Muscle layer of duodenum (tissue), 2 donors: ENCODE measurements around the gene PEX7.

Experiments used
- H3K27ac ChIP-seq: one replicate; pipeline ENCODE4 v1.7.0; 2013; ENCODE audit warnings: mild to moderate bottlenecking, low read length
- H3K27me3 ChIP-seq: one replicate; pipeline ENCODE4 v1.7.0; 2013; ENCODE audit warnings: low read depth, mild to moderate bottlenecking, control low read depth, low read length
- H3K36me3 ChIP-seq, 2 donors: one replicate each; pipeline ENCODE4 v1.7.0; 2013; ENCODE audit warnings: low read length in 2 of 2, control low read depth in 1 of 2, mild to moderate bottlenecking in 1 of 2; ENCODE audit not compliant: insufficient read depth in 2 of 2, control insufficient read depth in 1 of 2
- H3K4me1 ChIP-seq, 2 donors: one replicate each; pipeline ENCODE4 v1.7.0; 2013; ENCODE audit warnings: low read length in 2 of 2, mild to moderate bottlenecking in 2 of 2, control low read depth in 1 of 2, moderate library complexity in 1 of 2; ENCODE audit not compliant: insufficient read depth in 2 of 2, control insufficient read depth in 1 of 2
- H3K4me3 ChIP-seq, 2 donors: one replicate each; pipeline ENCODE4 v1.7.0; 2013; ENCODE audit warnings: low read length in 2 of 2, low read depth in 1 of 2, mild to moderate bottlenecking in 1 of 2
- H3K9me3 ChIP-seq, 2 donors: one replicate each; pipeline ENCODE4 v1.7.0; 2013; ENCODE audit warnings: low read length in 2 of 2, control low read depth in 1 of 2, mild to moderate bottlenecking in 1 of 2; ENCODE audit not compliant: control insufficient read depth in 1 of 2
- donor health status: healthy.

Gene PEX7

GRCh38 chr6:136822376-136823127 is at the start of gene PEX7:
Gene PEX7 (plus strand): TSS chr6:136822592. CDS start chr6:136822666, 74 bp downstream.
- Histone ChIP-seq H3K27me3 (no peaks in the 10 kb centered on the region), H3K36me3 (peaks cover 8 to 14% of the 10 kb centered on the region in 2 donors), H3K4me3 (peak within 1 kb of the TSS; percentile 79 to 96), H3K9me3 (no peaks in the 10 kb centered on the region), H3K4me1 (peaks cover 0 to 5% of the 10 kb centered on the region in 2 donors), H3K27ac (peak within 1 kb of the TSS; percentile 85)

- peaks cover 4 to 8% of the 10 kb centered on the region in 2 donors for H3K4me1 ChIP-seq
- H3K36me3 ChIP-seq, result no peaks in the 10 kb centered on the region
- H3K27me3 ChIP-seq, result no peaks in the 10 kb centered on the region
- H3K9me3 ChIP-seq, result no peaks in the 10 kb centered on the region
- no peak overlapping the region for H3K27ac ChIP-seq
- no peak overlapping the region for H3K4me3 ChIP-seq
These were observed 49.5 kb upstream of the PEX7 start for GRCh38 chr6:136772685-136773472.

- Histone ChIP-seq H3K27me3 (no peaks in the 10 kb centered on the region), H3K27ac (no peak overlapping the region), H3K9me3 (no peaks in the 10 kb centered on the region), H3K36me3 (no peaks in the 10 kb centered on the region), H3K4me3 (no peak overlapping the region), H3K4me1 (peaks cover 4 to 8% of the 10 kb centered on the region in 2 donors)
These were observed 49.0 kb upstream of the PEX7 start for GRCh38 chr6:136773473-136773796.

GRCh38 chr6:136774228-136775041 is 48.0 kb upstream of the PEX7 start:
- Histone ChIP-seq H3K4me3 (no peak overlapping the region), H3K27me3 (no peaks in the 10 kb centered on the region), H3K9me3 (no peaks in the 10 kb centered on the region), H3K36me3 (no peaks in the 10 kb centered on the region), H3K27ac (no peak overlapping the region), H3K4me1 (peaks cover 4 to 8% of the 10 kb centered on the region in 2 donors)

- Histone ChIP-seq H3K27ac (no peak overlapping the region), H3K4me1 (peaks cover 8 to 9% of the 10 kb centered on the region in 2 donors), H3K27me3 (no peaks in the 10 kb centered on the region), H3K9me3 (no peaks in the 10 kb centered on the region), H3K4me3 (no peak overlapping the region), H3K36me3 (no peaks in the 10 kb centered on the region)
These were observed 47.3 kb upstream of the PEX7 start for GRCh38 chr6:136775081-136775480.

- Histone ChIP-seq H3K27ac (no peak overlapping the region), H3K4me1 (peaks cover 8 to 9% of the 10 kb centered on the region in 2 donors)
These were observed 46.8 kb upstream of the PEX7 start for GRCh38 chr6:136775548-136775947.

GRCh38 chr6:136777651-136778050 is 44.7 kb upstream of the PEX7 start:
- Histone ChIP-seq H3K4me3 (no peak overlapping the region), H3K36me3 (no peaks in the 10 kb centered on the region), H3K9me3 (no peaks in the 10 kb centered on the region), H3K4me1 (peaks cover 8 to 9% of the 10 kb centered on the region in 2 donors), H3K27ac (no peak overlapping the region), H3K27me3 (no peaks in the 10 kb centered on the region)

More at GRCh38 chr6:136775548-136775947, 46.8 kb upstream of the PEX7 start:
- no peaks in the 10 kb centered on the region for H3K27me3 ChIP-seq
- no peak overlapping the region for H3K4me3 ChIP-seq
- H3K9me3 ChIP-seq, result no peaks in the 10 kb centered on the region
- H3K36me3 ChIP-seq, result no peaks in the 10 kb centered on the region

GRCh38 chr6:136779682-136780081 is 42.7 kb upstream of the PEX7 start:
- H3K27me3 ChIP-seq, result no peaks in the 10 kb centered on the region
- H3K27ac ChIP-seq, result no peak overlapping the region
- no peak overlapping the region for H3K4me3 ChIP-seq
- H3K4me1 ChIP-seq, result peaks cover 4 to 12% of the 10 kb centered on the region in 2 donors
- no peaks in the 10 kb centered on the region for H3K9me3 ChIP-seq
- no peaks in the 10 kb centered on the region for H3K36me3 ChIP-seq

GRCh38 chr6:136780972-136781371 is 41.4 kb upstream of the PEX7 start:
- H3K4me1 ChIP-seq, result peaks cover 3 to 10% of the 10 kb centered on the region in 2 donors
- H3K27ac ChIP-seq, result no peak overlapping the region
- no peaks in the 10 kb centered on the region for H3K9me3 ChIP-seq
- H3K4me3 ChIP-seq, result no peak overlapping the region
- H3K36me3 ChIP-seq, result no peaks in the 10 kb centered on the region
- H3K27me3 ChIP-seq, result no peaks in the 10 kb centered on the region

- Histone ChIP-seq H3K9me3 (no peaks in the 10 kb centered on the region), H3K36me3 (no peaks in the 10 kb centered on the region), H3K4me3 (no peak overlapping the region), H3K27me3 (no peaks in the 10 kb centered on the region), H3K27ac (no peak overlapping the region), H3K4me1 (peaks cover 7 to 12% of the 10 kb centered on the region in 2 donors)
These were observed 40.2 kb upstream of the PEX7 start for GRCh38 chr6:136782021-136782770.
